ENCODE measurements around the gene IMPG1.

GRCh38 chr6:75936682-75937081 is 135.8 kb downstream of the IMPG1 start:
- no peak for TF ChIP-seq CTCF (IDR thresholded peaks at IDR 0.05)
- no peak for TF ChIP-seq POLR2A (IDR thresholded peaks at IDR 0.05)
